Measurements from ENCODE around the gene OPRD1.
"Not testable (repeated sequence)": the region's sequence is repeated elsewhere in the genome, so short reads cannot be mapped to it uniquely, and the experiment has no call there.

OPRD1 gene

DNA sequence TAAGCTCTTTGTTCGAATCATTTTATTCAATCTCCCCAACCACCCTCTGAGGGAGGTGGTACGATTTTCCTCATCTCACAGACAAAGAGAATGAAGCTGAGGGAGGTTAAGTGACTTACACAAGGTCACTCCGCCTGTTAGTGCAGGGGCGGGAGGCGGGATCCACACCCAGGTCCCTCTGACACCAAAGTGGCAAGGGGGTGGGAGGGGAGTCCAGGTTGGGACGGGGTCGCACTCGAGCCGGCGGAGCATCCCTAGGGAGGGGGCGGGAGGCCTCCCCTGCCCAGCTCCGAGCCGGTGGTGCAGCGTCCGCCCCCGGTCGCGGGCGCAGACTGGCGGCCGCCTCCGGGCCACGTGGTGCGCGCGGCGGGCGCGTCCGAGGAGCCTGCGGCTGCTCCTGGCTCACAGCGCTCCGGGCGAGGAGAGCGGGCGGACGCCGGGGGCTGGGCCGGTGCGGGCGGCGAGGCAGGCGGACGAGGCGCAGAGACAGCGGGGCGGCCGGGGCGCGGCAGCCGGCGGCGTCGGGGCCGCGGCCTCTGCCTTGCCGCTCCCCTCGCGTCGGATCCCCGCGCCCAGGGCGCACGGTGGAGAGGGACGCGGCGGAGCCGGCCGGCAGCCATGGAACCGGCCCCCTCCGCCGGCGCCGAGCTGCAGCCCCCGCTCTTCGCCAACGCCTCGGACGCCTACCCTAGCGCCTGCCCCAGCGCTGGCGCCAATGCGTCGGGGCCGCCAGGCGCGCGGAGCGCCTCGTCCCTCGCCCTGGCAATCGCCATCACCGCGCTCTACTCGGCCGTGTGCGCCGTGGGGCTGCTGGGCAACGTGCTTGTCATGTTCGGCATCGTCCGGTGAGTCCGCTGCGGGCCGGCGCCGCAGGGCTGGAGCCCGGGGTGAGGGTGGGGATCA lies at the start of gene OPRD1:
Gene OPRD1, plus strand, starts transcription at position 405 of the 903 bp plus-strand sequence. Its CDS starts 214 bp downstream, at position 619.
- no peak for DNase-seq

DNA sequence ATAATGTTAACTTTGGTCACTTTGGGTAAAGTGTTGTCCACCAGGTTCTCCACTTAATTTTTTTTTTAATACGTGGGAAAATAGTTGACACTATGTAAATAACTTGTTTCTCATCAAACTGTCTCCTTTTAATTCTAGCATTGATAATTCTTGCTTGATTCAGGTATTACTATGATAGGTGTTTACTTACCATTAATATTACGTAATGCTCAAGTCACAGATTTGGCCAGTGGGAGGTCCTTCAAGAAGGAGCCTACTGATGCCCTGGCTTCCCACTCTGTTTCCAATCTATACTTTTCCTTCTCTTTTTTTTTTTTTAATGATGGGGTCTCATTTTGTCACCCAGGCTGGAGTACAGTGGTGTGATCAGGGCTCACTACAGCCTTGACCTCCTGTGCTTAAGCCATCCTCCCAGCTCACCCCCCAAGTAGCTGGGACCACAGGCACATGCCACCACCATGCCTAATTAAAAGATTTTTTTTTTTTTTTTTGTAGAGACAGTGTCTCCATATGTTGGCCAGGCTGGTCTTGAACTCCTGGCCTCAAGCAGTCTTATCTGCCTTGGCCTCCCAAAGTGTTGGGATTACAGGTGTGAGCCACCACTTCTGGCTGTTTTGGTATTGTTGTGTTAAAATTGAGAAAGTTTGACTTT lies 45.3 kb upstream of the OPRD1 start:
- no peak for DNase-seq

DNA sequence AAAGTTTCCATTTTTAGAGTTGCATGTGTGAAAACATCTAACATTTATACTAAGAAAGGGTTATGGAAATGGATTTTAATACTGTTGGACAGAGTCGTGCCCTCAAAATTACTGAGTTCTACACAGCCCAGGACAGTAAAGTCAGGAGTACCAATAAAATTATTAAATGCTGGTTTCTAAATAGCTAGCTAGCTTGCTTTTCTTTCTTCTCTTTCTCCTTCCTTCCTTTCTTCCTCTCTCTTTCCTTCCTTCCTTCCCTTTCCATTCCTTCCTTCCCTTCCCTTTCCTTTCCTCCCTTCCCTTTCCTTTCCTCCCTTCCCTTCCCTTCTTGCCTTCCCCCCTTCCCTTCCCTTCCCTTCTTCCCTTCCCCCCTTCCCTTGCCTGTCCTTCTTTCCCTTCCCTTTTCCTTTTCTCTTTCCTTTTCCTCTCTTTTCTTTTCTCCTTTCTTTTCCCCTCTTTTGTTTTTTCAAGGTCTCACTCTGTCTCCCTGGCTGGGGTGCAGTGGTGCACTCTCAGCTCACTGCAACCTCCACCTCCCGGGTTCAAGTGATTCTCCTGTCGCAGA lies 41.3 kb upstream of the OPRD1 start:
- DNase-seq: no peak

DNA sequence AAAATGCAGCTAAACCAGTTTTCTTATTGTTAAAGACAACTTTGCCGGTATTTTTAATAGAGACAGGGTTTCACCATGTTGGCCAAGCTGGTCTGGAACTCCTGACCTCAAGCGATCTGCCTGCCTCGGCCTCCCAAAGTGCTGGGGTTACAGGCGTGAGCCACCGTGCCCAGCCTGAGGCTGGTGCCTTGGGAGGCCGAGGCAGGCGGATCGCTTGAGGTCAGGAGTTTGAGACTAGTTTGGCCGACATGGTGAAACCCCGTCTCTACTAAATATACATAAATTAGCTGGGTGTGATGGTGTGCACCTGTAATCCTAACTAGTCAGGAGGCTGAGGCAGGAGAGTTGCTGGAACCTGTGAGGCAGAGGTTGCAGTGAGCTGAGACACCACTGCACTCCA lies 40.0 kb upstream of the OPRD1 start:
- not testable (repeated sequence) for DNase-seq

DNA sequence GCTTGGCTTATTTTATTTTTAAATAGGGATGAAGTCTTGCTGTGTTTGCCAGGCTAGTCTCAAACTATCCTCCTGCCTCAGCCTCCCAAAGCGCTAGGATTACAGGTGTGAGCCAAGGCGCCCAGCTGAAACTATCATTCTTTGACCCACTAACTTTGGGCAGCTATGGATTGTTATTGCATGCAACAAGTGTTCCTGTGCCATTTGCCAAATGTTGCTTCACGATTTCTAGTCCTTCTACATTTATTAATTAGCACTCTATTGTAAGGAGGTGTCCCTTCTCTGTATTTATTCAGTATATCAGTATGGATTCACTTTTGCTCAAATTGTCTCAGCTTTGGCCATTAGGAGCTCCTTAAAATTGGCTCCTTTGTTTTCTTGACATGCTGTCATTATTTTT lies 38.9 kb upstream of the OPRD1 start:
- no peak for DNase-seq

DNA sequence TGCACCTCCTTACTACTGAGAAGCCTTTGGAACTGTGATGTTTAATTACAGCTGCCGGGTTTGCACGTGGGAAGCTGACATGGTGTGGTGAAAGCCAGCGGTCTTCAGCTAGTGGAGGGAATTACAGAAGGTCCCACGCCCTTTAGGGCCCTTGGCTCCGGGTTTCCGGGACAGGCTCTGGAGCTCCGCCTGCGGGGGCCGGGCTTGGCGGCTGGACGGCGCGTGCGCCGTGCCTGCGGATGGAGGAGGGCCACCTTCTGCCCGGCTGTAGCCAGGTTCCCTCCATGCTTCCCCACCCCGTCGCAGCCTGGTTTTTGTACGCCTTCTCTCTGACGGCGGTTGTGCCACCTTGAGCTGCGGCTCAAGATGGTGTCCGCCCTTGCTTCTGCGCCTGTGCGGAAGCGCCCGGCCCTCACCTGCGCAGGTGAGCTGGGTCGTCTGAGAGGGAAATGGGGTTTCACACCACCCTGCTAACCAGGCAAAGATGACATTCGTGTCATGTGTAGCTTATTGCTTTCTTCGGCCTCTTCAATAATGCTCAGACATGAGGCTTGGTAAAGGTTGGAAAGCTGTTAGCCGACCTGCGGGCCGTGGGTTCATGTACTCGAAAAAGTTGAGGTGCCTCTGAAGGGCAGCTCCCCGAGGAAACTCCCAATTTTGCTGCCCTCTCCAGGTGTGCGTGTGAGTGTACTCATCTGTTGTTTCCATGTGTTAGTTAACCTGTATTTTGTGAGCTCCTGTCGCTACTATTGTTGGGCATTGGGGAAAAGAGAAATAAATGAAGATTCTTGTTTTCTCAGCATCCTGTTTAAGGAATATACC lies 36.6 kb upstream of the OPRD1 start:
- no peak for DNase-seq

DNA sequence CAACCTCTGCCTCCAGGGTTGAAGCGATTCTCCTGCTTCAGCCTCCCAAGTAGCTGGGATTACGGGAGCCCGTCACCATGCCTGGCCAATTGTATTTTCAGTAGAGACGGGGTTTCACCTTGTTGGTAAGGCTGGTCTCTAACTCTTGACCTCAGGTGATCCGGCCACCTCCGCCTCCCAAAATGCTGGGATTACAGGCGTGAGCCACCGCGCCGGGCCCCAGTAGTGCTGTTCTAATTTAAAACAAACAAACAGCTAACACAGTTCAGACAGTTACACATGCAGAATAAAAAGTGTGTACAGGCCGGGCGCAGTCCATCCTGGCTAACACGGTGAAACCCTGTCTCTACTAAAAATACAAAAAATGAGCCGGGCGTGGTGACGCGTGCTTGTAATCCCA lies 35.6 kb upstream of the OPRD1 start:
- no peak for DNase-seq

DNA sequence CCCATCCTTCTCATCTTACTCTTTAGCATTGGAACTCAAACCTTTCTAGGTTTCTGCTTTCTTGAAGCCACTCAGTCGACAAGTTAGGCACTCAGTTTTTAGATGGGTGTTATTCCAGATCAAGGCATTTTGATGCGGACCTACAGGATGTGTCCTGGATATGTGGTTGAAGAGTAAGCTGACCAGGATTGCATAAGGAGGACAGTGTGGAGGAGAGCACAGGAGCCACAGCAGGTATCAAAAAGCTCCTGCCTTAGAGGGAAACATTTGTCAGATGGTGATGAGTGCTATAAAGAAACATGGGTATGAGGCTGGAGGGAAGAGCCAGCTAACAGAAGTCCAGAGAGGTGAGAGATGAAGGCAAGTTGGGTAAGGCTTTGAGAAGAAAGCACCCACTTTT lies 33.9 kb upstream of the OPRD1 start:
- no peak for DNase-seq

DNA sequence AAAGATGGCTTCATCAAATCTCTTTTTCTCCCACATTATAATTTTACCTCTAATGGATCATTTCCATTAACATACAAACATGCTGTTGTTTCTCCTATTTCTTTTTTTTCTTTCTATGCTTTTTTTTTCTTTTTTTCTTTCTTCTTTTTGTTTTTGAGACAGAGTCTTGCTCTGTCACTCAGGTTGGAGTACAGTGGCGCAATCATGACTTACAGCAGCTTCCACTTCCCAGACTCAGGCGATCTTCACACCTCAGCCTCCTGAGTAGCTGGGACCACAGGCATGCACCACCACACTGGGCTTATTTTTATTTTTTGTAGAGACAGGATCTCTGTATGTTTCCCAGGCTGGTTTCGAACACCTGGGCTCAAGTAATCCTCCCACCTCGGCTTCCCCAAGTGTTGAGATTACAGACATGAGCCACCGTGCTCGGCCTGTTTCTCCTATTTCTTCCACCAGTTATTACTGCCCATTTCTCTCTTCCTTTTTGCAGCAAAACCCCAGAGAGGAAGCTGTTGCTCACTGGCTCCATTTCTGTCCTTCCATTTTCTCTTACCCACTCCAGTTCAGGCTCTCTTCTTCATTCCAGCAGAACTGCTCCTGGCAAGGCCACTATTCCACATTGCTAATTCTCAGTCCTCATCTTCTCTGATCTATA lies 32.1 kb upstream of the OPRD1 start:
- no peak for DNase-seq

DNA sequence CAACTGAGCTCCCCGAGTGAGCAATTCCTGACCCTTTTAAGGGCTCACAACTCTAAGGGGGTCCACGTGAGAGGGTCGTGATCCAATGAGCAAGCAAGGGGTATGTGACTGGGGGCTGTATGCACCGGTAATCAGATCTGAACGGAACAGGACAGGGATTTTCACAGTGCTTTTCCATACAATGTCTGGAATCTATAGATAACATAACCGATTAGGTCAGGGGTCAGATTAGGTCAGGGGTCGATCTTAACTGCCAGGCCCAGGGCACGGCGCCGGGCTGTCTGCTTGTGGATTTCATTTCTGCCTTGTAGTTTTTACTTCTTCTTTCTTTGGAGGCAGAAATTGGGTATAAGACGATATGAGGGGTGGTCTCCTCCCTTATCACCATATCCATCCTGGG lies 30.7 kb upstream of the OPRD1 start:
- no peak for DNase-seq

DNA sequence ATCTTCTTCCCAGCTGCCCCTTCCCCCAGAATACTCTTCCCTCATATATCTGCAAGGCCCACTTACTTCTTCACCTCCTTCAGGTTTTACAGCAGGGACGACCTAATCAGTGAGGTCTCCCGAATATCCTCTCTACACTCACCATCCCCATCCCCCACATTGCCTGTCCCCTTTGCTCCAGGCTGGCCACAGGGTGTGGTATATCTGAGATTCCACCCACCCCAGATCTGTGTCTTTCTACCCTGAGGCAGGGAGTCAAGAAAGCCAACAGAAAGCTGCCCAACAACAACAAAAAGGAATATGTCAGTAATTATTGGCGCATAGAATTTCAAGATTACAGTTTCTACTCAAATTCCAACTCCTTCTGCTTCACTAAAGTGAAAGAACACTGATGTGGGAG lies 30.0 kb upstream of the OPRD1 start:
- DNase-seq: no peak

DNA sequence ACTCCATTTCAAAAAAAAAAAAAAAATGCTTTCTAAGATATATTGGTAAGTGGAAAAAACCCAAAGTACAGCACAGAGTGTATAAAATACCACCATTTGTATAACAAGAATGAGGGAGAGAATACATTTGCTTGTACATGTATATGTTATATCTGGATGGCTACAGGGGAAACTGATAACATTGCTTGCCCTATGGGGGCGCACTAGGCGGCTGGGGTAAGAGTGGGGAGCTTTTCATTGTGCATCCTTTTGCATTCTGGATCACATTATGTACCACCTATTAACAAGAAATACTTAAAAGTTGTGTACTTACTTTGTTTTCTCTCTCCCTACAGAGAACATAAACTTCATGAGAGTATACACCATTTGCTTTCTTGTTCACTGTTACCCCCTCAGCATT lies 28.6 kb upstream of the OPRD1 start:
- DNase-seq: no peak

DNA sequence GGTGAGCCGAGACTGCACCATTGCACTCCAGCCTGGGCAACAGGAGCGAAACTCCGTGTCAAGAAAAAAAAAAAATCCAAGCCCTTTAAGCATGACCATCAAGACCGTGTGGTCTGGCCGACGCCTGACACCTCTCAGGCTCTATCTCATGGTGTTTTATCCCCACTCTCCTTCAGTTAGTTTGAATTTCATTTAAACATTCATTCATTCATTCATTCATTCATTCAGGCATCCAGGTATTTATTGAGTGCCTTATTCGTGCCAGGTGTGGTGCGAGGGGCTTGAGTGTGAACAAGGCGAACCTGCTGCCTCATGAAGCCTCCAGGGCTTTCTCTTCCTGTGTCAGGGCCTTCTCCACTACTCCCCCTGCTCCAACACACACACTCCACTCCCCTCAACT lies 22.6 kb upstream of the OPRD1 start:
- no peak for DNase-seq

DNA sequence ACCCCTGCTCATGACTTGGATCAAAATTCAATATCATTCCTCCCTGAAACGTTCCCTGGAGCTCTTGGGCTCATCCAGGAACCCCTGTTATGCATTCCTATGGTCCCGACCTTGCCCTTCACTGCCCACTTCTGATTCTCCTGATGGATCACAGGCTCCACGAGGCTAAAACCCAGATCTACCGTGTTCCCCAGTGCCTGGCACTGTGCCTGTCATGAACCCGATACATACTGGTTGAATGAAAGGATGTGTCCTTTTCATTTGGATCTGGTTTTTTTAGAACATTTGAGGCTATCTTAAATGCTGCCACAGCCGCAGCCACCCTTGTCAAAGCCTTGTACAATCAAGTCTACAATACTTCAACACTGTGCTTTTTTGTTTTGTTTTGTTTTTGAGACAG lies 22.2 kb upstream of the OPRD1 start:
- DNase-seq: no peak

DNA sequence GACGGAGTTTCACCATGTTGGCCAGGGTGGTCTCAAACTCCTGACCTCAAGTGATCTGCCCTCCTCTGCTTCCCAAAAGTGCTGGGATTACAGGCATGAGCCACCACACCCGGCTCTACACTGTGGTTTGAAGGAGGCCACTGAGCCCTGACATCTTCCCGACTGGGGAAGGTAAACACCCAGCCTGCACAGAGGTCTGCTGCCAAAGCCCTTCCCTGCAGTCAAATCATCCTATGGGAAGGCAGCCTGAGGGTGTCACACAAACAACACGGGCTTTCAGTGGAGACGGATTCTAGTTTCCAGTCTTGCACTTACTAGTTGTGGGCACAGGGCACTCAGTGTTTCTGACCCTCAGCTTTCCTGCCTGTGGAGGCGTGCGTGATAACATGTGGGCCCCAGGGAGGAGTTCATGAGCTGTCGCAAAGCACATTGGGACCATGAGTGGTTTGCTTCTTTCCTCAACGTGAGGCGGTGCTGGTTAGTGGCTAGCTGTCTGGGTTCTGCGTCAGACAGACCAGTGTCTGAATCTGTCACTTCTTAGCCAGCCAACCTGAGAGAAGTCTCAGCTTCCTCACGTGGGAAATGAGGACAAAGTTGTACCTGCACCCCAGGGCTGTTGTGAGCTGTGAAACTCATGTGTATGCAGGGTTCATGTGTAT lies 21.5 kb upstream of the OPRD1 start:
- DNase-seq: no peak

DNA sequence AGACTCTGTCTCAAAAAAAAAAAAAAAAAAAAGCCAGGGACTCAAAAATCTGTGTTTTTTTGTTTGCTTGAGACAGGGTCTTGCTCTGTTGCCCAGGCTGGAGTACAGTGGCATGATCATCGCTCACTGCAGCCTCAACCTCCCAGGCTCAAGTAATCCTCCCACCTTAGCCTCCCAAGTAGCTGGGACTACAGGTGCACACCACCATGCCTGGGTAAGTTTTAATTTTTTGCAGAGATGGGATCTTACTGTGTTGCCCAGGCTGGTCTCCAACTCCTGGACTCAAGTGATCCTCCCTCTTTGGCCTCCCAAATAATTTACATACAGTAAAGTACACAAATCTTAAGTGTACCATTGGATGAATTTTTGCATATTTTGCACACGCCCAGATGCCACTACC lies 20.0 kb upstream of the OPRD1 start:
- not testable (repeated sequence) for DNase-seq

DNA sequence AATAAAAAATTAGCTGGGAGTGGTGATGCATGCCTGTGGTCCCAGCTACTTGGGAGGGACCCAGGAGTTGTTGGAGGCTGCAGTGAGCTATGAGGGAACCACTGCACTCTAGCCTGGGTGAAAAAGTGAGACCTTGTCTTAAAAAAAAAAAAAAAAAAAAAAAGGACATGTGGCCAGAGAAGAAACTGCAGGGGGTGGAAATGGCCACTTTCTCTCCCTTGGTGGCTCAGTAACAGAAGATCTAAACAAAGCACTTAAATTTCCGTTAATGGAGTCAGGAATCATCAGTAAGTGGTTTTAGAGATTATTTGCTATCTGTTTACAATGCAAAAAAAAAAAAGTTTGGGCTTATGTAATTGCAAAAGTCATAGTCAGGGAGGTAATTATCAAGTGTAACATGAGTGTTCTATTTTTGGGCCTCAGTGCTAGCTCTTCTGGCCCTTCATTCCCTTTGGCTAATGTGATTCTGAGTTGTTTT lies 19.3 kb upstream of the OPRD1 start:
- DNase-seq: no peak

DNA sequence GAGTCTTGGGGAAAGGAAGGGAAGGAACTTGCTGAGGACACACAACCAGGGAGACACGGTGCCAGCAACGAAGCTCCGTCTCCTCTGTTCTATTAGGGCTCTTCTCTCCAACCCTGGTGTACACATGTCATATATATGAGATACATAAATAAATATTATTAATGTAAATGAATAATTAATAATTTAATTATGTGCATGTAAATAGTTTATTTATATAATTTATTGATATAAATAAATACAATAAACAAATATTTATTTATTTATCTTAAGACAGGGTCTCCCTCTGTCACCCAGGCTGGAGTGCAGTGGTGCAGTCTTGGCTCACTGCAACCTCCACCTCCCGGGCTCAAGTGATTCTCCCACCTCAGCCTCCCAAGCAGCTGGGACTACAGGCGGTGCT lies 17.4 kb upstream of the OPRD1 start:
- not testable (repeated sequence) for DNase-seq

DNA sequence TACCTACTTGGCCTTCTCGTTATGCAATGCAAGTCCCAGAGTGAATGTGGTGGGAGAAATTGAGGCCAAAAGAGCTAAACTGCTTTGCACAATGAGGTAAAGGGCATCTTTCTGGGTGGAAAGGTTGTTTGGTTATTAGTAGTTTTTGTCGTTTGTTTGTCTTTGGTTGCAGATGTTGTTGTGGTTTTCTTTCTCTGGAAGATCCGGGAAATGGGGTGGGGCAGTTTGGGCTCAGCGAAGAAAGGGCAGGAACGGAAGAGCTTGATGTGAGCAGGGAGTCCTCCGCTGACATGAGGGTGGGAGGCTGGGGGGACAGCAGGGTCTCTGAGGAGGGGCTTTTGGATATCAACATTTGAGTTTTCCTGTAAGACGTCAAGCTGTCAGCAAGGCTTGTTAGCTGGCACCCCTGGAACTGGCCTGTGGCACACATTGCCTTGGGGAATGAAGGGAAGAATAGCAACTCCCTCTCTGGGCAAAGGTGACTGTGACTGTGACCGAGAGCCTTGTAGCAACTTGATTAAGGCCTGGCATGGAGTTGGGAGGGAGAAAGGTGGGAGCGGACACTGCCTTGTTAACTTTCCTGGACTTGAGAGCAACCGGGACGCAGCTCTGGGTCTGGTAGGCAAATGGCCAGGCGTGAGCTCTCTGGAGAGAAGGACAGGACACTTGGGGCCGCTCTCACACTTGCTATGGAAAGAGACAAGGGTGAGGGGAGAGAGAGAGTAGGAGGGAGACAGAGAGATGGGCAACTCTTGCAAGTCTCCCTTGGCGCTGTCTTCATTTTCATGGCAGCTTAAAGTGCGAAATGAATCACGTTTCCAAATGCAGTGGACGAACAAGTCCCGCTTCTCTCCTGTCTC lies 15.4 kb upstream of the OPRD1 start:
- no peak for DNase-seq

DNA sequence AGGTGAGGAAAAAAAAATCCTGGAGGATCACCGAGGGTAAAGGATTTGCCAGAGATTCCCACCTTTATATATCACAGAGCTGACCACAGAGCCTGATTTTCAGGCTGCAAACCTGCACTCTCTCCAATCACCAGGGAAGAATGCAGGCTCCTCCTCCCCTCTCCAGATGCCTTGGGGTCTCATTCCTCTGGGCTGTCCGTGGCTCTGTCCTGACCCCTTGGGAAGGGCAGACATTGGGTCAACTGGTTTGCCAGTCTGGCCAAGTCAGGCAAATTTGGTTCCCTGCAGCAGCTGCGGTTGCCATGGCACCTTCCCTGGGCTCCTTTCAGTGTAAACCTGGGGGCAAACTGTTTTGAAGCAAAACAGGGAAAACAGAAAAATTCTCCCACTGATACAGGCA lies 11.6 kb upstream of the OPRD1 start:
- DNase-seq: no peak

DNA sequence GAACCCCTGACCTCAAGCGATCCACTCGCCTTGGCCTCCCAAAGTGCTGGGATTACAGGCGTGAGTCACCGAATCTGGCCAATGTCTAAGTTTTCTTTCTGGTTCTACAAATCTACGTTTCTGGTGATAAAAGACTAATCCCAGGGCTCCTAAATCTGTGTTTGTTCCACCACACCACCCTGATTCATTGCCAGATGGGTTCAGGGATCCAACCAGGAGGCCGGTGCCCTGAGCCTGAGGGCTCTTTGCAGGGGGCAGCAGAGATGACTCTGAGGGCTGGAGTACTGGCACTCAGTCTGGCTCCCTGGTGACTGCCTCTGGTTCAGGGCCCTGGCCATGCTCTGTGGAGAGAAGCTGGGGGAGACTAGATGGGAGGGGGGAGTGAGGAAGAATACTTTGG lies 10.5 kb upstream of the OPRD1 start:
- DNase-seq: no peak
